ENCODE results near the gene PIGO.
A peak's percentile ranks its signal among the peaks of the same experiment; 100 is the strongest.

DNA sequence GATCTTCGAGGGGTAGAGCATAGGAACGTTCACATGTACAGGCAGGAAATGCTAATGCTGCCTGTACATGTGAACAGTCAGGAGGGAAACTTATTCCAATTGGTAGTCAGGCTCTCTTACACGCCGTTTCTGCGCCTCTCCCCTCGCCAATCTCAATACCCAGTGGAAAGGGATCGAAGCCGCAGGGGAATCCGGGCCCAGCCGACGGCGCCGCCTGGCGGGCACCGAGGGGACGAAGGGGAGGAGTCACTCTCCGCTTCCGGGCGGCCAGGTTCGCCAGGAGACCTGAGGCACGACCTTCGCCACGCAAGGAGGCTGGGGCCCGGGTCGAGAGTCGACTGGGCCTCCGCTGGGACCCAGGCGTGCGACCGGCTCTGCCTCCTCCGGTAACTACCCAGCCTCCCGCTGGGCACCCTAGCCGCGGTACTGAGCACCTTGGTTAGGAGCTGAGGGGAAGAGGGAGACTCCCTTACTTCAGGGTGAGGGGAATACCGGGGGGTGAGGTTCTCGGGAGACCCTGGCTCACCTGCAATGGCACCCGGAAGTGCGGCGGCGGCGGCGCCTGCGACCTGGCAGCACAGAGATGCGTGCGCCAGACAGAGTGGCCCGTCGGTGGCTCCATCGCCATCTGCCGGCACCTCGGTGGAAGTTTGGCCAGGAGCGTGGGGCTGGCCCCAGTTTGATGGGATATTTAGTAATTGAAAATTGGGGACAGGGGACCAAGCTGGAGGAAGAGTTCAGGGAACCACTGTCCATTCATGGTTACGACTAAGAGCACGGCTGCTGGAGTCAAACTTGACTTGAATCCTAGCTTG lies at the start of gene PIGO:
- TF ChIP-seq SMC3 (IDR thresholded peaks at IDR 0.05; ENCODE audit: borderline replicate concordance, low read length): peak; percentile 58; the same call in 1 of the 2 replicates
- TF ChIP-seq, protein P1, sequence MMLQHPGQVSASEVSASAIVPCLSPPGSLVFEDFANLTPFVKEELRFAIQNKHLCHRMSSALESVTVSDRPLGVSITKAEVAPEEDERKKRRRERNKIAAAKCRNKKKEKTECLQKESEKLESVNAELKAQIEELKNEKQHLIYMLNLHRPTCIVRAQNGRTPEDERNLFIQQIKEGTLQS (IDR thresholded peaks at IDR 0.05; ENCODE audit: borderline replicate concordance, extremely low read depth, low read depth, low read length): no peak
- TF ChIP-seq MXI1 (IDR thresholded peaks at IDR 0.05; ENCODE audit: low read depth, low read length): 0 out of 2 replicates have a peak, but pooled peaks have one; percentile 51
- peak; percentile 64 for TF ChIP-seq ATF7 (IDR thresholded peaks at IDR 0.05; ENCODE audit: low read depth)
- TF ChIP-seq, protein P2, sequence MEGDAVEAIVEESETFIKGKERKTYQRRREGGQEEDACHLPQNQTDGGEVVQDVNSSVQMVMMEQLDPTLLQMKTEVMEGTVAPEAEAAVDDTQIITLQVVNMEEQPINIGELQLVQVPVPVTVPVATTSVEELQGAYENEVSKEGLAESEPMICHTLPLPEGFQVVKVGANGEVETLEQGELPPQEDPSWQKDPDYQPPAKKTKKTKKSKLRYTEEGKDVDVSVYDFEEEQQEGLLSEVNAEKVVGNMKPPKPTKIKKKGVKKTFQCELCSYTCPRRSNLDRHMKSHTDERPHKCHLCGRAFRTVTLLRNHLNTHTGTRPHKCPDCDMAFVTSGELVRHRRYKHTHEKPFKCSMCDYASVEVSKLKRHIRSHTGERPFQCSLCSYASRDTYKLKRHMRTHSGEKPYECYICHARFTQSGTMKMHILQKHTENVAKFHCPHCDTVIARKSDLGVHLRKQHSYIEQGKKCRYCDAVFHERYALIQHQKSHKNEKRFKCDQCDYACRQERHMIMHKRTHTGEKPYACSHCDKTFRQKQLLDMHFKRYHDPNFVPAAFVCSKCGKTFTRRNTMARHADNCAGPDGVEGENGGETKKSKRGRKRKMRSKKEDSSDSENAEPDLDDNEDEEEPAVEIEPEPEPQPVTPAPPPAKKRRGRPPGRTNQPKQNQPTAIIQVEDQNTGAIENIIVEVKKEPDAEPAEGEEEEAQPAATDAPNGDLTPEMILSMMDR (IDR thresholded peaks at IDR 0.05 in 2 of 3, conservative IDR thresholded peaks at IDR 0.05 in 1 of 3; ENCODE audit: control insufficient read depth in 2 of 3, extremely low read depth in 1 of 3, insufficient read depth in 1 of 3, low read depth in 3 of 3, low read length in 3 of 3): peak; percentile 87 to 98 (median 96)
- TF ChIP-seq, protein P3, sequence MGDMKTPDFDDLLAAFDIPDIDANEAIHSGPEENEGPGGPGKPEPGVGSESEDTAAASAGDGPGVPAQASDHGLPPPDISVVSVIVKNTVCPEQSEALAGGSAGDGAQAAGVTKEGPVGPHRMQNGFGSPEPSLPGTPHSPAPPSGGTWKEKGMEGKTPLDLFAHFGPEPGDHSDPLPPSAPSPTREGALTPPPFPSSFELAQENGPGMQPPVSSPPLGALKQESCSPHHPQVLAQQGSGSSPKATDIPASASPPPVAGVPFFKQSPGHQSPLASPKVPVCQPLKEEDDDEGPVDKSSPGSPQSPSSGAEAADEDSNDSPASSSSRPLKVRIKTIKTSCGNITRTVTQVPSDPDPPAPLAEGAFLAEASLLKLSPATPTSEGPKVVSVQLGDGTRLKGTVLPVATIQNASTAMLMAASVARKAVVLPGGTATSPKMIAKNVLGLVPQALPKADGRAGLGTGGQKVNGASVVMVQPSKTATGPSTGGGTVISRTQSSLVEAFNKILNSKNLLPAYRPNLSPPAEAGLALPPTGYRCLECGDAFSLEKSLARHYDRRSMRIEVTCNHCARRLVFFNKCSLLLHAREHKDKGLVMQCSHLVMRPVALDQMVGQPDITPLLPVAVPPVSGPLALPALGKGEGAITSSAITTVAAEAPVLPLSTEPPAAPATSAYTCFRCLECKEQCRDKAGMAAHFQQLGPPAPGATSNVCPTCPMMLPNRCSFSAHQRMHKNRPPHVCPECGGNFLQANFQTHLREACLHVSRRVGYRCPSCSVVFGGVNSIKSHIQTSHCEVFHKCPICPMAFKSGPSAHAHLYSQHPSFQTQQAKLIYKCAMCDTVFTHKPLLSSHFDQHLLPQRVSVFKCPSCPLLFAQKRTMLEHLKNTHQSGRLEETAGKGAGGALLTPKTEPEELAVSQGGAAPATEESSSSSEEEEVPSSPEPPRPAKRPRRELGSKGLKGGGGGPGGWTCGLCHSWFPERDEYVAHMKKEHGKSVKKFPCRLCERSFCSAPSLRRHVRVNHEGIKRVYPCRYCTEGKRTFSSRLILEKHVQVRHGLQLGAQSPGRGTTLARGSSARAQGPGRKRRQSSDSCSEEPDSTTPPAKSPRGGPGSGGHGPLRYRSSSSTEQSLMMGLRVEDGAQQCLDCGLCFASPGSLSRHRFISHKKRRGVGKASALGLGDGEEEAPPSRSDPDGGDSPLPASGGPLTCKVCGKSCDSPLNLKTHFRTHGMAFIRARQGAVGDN (IDR thresholded peaks at IDR 0.05): peak; percentile 38; the same call in 1 of the 2 replicates
